ENCODE data around the gene RIPPLY3. TPM values are rescaled to one million over a fixed set of nuclear protein-coding genes. Genes with fewer than 3 reads are reported as not detected.

The RIPPLY3 gene
- total and polyA plus RNA-seq, 2 of the 13 experiments (the other 11 are each of a cell fraction or from before 2014, with no cell fraction given): 0.09 to 2.9 TPM

- in situ Hi-C loops (cut with HindIII; ENCODE audit: extremely low pct_ligation_motif_present, low pct_unique_long_range_greater_than_20kb): no loop called here
- Histone ChIP-seq H2AFZ (ENCODE audit: low read length) (peak overlapping the region; percentile 15), H3K36me3 (replicated peaks in 1 of 2; ENCODE audit: control insufficient read depth in 1 of 2, insufficient read depth in 2 of 2, low read length in 2 of 2) (no peaks in the 10 kb centered on the region), H4K20me1 (ENCODE audit: insufficient read depth, low read length) (no peaks in the 10 kb centered on the region), H3K4me3 (replicated peaks in 1 of 3; ENCODE audit: insufficient read depth in 1 of 3, low read depth in 2 of 3, low read length in 3 of 3) (peak overlapping the region in 2 of 3 experiments; percentile 56 to 58; a peak in 3 of 6 replicates), H3K9ac (ENCODE audit: insufficient read depth, low read depth, low read length) (no peak overlapping the region), H3K79me2 (ENCODE audit: insufficient read depth, low read length) (no peaks in the 10 kb centered on the region), H3K9me3 (ENCODE audit: low read length) (no peaks in the 10 kb centered on the region), H3K4me1 (ENCODE audit: insufficient read depth, low read length) (peaks cover 22% of the 10 kb centered on the region), H3K27ac (ENCODE audit: extremely low read length, insufficient read depth, low read length) (no peak overlapping the region), H3K27me3 (ENCODE audit: control insufficient read depth in 1 of 2, insufficient read depth in 2 of 2, low read length in 2 of 2) (peaks cover 0 to 4% of the 10 kb centered on the region in 2 experiments; a peak in 1 of 5 replicates), H3K4me2 (ENCODE audit: low read depth, low read length) (peak overlapping the region; percentile 82)
- intact Hi-C loops (cut with micrococcal nuclease; ENCODE audit: unreplicated experiment): loop anchor here (2.0 kb wide), 1 partner anchor 74 kb away; no protein-coding TSS in a partner anchor
- no peak for ATAC-seq
- CTCF ChIA-PET (ENCODE audit: low intra/inter-chr PET ratio, low total read pairs): interaction anchor here (1.5 to 3.5 kb wide), 4 partner anchors 19 to 32 kb away, joined by 3 to 46 read pairs (median 6); no protein-coding TSS in a partner anchor
- no TSS peak for BruUV-seq (replicated peaks)
- WGBS (ENCODE audit: low lambda C conversion rate): 31% methylated on average over 9 of the region's 12 CpGs
- DNase-seq (ENCODE audit: low spot score): no peak
- POLR2A ChIA-PET: no interaction called here
- TF ChIP-seq ARNTL (CRISPR knock-in tag; IDR thresholded peaks at IDR 0.05): no peak
- no peak for TF ChIP-seq FLYWCH1 (CRISPR knock-in tag; IDR thresholded peaks at IDR 0.05)
- TF ChIP-seq TRIM22 (IDR thresholded peaks at IDR 0.05): no peak
- TF ChIP-seq ZNF282 (IDR thresholded peaks at IDR 0.05; ENCODE audit: partially characterized antibody): no peak
- no peak for TF ChIP-seq ZNF501 (CRISPR knock-in tag; IDR thresholded peaks at IDR 0.05)
- TF ChIP-seq GMEB2 (CRISPR knock-in tag; IDR thresholded peaks at IDR 0.05; ENCODE audit: low read depth): no peak
- no peak for TF ChIP-seq EEA1 (CRISPR knock-in tag; IDR thresholded peaks at IDR 0.05; ENCODE audit: borderline replicate concordance)
- no peak for TF ChIP-seq HIVEP1 (CRISPR knock-in tag; IDR thresholded peaks at IDR 0.05)
- no peak for TF ChIP-seq ZNF382 (CRISPR knock-in tag; IDR thresholded peaks at IDR 0.05; ENCODE audit: borderline replicate concordance)
- TF ChIP-seq ELF4 (CRISPR knock-in tag; IDR thresholded peaks at IDR 0.05; ENCODE audit: borderline replicate concordance): no peak
- no peak for TF ChIP-seq NR2F6 (IDR thresholded peaks at IDR 0.05)
- TF ChIP-seq NR2F6 (CRISPR knock-in tag; IDR thresholded peaks at IDR 0.05): no peak
- TF ChIP-seq NFKB2 (CRISPR knock-in tag; IDR thresholded peaks at IDR 0.05; ENCODE audit: borderline replicate concordance): no peak
- no peak for TF ChIP-seq PBX3 (CRISPR knock-in tag; IDR thresholded peaks at IDR 0.05; ENCODE audit: borderline replicate concordance)
- TF ChIP-seq EED (CRISPR knock-in tag; IDR thresholded peaks at IDR 0.05): no peak
- no peak for FAIRE-seq
Measured at GRCh38 chr21:37008724-37009123, 2.2 kb downstream of the RIPPLY3 start.

Data from HepG2 (cell line).